ENCODE measurements around the gene SGCA. TPM values are rescaled to one million over a fixed set of nuclear protein-coding genes. Genes with fewer than 3 reads are reported as not detected.

SGCA gene
- polyA plus RNA-seq, 1 donor from 2014 or later, result 0.43 TPM

GRCh38 chr17:50189550-50190292, 23.9 kb downstream of the SGCA start:
- Histone ChIP-seq H4K20me1 (ENCODE audit: insufficient read depth) (no peaks in the 10 kb centered on the region), H3K9me3 (ENCODE audit: low read length) (no peaks in the 10 kb centered on the region), H2AFZ (ENCODE audit: low read depth, low read length) (no peak overlapping the region), H3K9me2 (ENCODE audit: insufficient read depth, low read length) (no peaks in the 10 kb centered on the region), H3F3A (ENCODE audit: insufficient read depth, low read length, poor library complexity, severe bottlenecking) (no peaks in the 10 kb centered on the region), H3K4me2 (ENCODE audit: low read length) (no peak overlapping the region), H3K9ac (ENCODE audit: low read length) (no peak overlapping the region), H3K4me3 (ENCODE audit: low read length) (no peak overlapping the region), H3K79me2 (replicated peaks; ENCODE audit: insufficient read depth, low read length) (no peaks in the 10 kb centered on the region), H3K27ac (ENCODE audit: low read length) (no peak overlapping the region), H3K27me3 (ENCODE audit: insufficient read depth, low read depth, low read length) (no peaks in the 10 kb centered on the region), H3K36me3 (ENCODE audit: insufficient read depth, low read length) (no peaks in the 10 kb centered on the region)
- TF ChIP-seq MXI1 (conservative IDR thresholded peaks at IDR 0.05; ENCODE audit: poor library complexity, severe bottlenecking) (no peak), SMC3 (conservative IDR thresholded peaks at IDR 0.05; ENCODE audit: poor library complexity) (no peak), TAF1 (IDR thresholded peaks at IDR 0.05; ENCODE audit: low read depth) (no peak), POLR2AphosphoS5 (IDR thresholded peaks at IDR 0.05) (no peak)
- TF ChIP-seq, protein P1, sequence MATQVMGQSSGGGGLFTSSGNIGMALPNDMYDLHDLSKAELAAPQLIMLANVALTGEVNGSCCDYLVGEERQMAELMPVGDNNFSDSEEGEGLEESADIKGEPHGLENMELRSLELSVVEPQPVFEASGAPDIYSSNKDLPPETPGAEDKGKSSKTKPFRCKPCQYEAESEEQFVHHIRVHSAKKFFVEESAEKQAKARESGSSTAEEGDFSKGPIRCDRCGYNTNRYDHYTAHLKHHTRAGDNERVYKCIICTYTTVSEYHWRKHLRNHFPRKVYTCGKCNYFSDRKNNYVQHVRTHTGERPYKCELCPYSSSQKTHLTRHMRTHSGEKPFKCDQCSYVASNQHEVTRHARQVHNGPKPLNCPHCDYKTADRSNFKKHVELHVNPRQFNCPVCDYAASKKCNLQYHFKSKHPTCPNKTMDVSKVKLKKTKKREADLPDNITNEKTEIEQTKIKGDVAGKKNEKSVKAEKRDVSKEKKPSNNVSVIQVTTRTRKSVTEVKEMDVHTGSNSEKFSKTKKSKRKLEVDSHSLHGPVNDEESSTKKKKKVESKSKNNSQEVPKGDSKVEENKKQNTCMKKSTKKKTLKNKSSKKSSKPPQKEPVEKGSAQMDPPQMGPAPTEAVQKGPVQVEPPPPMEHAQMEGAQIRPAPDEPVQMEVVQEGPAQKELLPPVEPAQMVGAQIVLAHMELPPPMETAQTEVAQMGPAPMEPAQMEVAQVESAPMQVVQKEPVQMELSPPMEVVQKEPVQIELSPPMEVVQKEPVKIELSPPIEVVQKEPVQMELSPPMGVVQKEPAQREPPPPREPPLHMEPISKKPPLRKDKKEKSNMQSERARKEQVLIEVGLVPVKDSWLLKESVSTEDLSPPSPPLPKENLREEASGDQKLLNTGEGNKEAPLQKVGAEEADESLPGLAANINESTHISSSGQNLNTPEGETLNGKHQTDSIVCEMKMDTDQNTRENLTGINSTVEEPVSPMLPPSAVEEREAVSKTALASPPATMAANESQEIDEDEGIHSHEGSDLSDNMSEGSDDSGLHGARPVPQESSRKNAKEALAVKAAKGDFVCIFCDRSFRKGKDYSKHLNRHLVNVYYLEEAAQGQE (IDR thresholded peaks at IDR 0.05; ENCODE audit: borderline replicate concordance), result no peak

DNA sequence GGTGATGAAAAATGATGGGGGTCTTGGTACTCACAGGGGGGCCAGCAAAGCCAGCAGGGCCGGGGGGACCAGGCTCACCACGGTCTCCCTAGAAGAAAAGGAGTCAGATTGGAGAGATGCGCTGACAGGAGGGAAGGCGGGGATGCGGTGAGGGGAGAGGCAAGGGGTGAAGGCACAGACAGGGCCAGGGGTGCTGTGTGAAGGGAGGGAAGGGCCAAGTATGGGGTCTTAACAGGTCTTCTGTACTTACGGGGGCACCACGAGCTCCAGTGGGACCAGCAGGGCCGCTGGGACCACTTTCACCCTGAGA, 24.4 kb downstream of the SGCA start:
- no peaks in the 10 kb centered on the region for H3K9me2 ChIP-seq (ENCODE audit: insufficient read depth, low read length)
- no peak overlapping the region for H3K27ac ChIP-seq (ENCODE audit: low read length)
- H4K20me1 ChIP-seq (ENCODE audit: insufficient read depth), result no peaks in the 10 kb centered on the region
- no peak overlapping the region for H3K4me2 ChIP-seq (ENCODE audit: low read length)
- no peaks in the 10 kb centered on the region for H3K79me2 ChIP-seq (replicated peaks; ENCODE audit: insufficient read depth, low read length)
- no peaks in the 10 kb centered on the region for H3K27me3 ChIP-seq (ENCODE audit: insufficient read depth, low read depth, low read length)
- H3F3A ChIP-seq (ENCODE audit: insufficient read depth, low read length, poor library complexity, severe bottlenecking), result no peaks in the 10 kb centered on the region
- H3K4me3 ChIP-seq (ENCODE audit: low read length), result no peak overlapping the region
- no peak for TF ChIP-seq EP300 (conservative IDR thresholded peaks at IDR 0.05; ENCODE audit: poor library complexity, severe bottlenecking)
- TF ChIP-seq EZH2 (IDR thresholded peaks at IDR 0.05; ENCODE audit: borderline replicate concordance, insufficient read depth, low read length, poor library complexity, severe bottlenecking), result no peak
- TF ChIP-seq TAF1 (IDR thresholded peaks at IDR 0.05; ENCODE audit: low read depth), result no peak
- no peak for TF ChIP-seq SMC3 (conservative IDR thresholded peaks at IDR 0.05; ENCODE audit: poor library complexity)
- no peak for TF ChIP-seq MXI1 (conservative IDR thresholded peaks at IDR 0.05; ENCODE audit: poor library complexity, severe bottlenecking)
- TF ChIP-seq RAD21 (conservative IDR thresholded peaks at IDR 0.05), result no peak
- TF ChIP-seq, protein P2, sequence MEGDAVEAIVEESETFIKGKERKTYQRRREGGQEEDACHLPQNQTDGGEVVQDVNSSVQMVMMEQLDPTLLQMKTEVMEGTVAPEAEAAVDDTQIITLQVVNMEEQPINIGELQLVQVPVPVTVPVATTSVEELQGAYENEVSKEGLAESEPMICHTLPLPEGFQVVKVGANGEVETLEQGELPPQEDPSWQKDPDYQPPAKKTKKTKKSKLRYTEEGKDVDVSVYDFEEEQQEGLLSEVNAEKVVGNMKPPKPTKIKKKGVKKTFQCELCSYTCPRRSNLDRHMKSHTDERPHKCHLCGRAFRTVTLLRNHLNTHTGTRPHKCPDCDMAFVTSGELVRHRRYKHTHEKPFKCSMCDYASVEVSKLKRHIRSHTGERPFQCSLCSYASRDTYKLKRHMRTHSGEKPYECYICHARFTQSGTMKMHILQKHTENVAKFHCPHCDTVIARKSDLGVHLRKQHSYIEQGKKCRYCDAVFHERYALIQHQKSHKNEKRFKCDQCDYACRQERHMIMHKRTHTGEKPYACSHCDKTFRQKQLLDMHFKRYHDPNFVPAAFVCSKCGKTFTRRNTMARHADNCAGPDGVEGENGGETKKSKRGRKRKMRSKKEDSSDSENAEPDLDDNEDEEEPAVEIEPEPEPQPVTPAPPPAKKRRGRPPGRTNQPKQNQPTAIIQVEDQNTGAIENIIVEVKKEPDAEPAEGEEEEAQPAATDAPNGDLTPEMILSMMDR (IDR thresholded peaks at IDR 0.05; ENCODE audit: poor library complexity, severe bottlenecking), result no peak
- no peak for TF ChIP-seq POLR2AphosphoS5 (IDR thresholded peaks at IDR 0.05)
- TF ChIP-seq, protein P1 (IDR thresholded peaks at IDR 0.05; ENCODE audit: borderline replicate concordance), result no peak
- H3K36me3 ChIP-seq (ENCODE audit: insufficient read depth, low read length), result no peaks in the 10 kb centered on the region
- no peaks in the 10 kb centered on the region for H3K9me3 ChIP-seq (ENCODE audit: low read length)
- no peak overlapping the region for H2AFZ ChIP-seq (ENCODE audit: low read depth, low read length)
- H3K9ac ChIP-seq (ENCODE audit: low read length), result no peak overlapping the region
